PC-3 (cell line): ENCODE results near the gene CYP19A1.

ENCODE experiments used
- CTCF ChIP-seq: fragments of 300-600 bp; sonication (generic); conservative IDR thresholded peaks from 2 replicates; pipeline ENCODE4 v1.5.1; 2017; ENCODE audit warnings: antibody characterized with exemption, low read depth, mild to moderate bottlenecking, low read length
- EZH2 ChIP-seq: fragments of 300-600 bp; sonication (generic); IDR thresholded peaks from one replicate; pipeline ENCODE4 v1.6.1; 2017; ENCODE audit warnings: antibody characterized with exemption, mild to moderate bottlenecking, low read length; ENCODE audit not compliant: unreplicated experiment

- no peak for TF ChIP-seq CTCF
- TF ChIP-seq EZH2, result no peak
Observed at GRCh38 chr15:51341366-51342226, 3.2 kb upstream of the CYP19A1 start, which contains the start of gene GLDN.
